Psoas muscle (tissue), 8 donors: ENCODE results near the gene PAPPA. TPM values are rescaled to one million over a fixed set of nuclear protein-coding genes. Genes with fewer than 3 reads are reported as not detected.

Experiments used
- ATAC-seq, 4 donors: fragments of 200-7000 bp; cut with Tn5 transposase; one replicate each; pipeline ENCODE4 v1.9.1; 2020; ENCODE audit warnings: moderate library complexity in 3 of 4, mild to moderate bottlenecking in 2 of 4
- DNase-seq, 2 donors: peaks; one replicate each; pipeline ENCODE4 v3.0.0-alpha.2; 2020
- H3K27ac ChIP-seq: fragments of 200-600 bp; one replicate; pipeline ENCODE4 v1.8.0; 2022
- H3K27me3 ChIP-seq, 3 donors: fragments of 200-600 bp in 1 of 3; one replicate each; pipeline versions ENCODE4 v1.6.1 to v1.8.0; 2013 to 2022; ENCODE audit warnings: low read length in 2 of 3, mild to moderate bottlenecking in 2 of 3, moderate library complexity in 1 of 3; ENCODE audit not compliant: insufficient read depth in 3 of 3
- H3K36me3 ChIP-seq, 2 donors: fragments of 200-600 bp in 1 of 2; one replicate each; pipeline versions ENCODE4 v1.6.1 to v1.8.0; 2013 to 2022; ENCODE audit warnings: low read depth in 1 of 2, mild to moderate bottlenecking in 1 of 2, moderate library complexity in 1 of 2; ENCODE audit not compliant: insufficient read depth in 1 of 2
- H3K4me1 ChIP-seq: fragments of 200-600 bp; one replicate; pipeline ENCODE4 v1.8.0; 2022
- H3K4me3 ChIP-seq: fragments of 200-600 bp; one replicate; pipeline ENCODE4 v1.8.0; 2022; ENCODE audit warnings: mild to moderate bottlenecking
- H3K9me3 ChIP-seq: fragments of 200-600 bp; one replicate; pipeline ENCODE4 v1.8.0; 2022
- CTCF ChIP-seq: fragments of 200-600 bp; IDR thresholded peaks from one replicate; pipeline ENCODE4 v1.8.0; 2022; ENCODE audit warnings: antibody characterized with exemption
- WGBS, 3 donors: extraction: QIAGEN DNeasy Blood & Tissue Kit; methylation state at CpG; one replicate each; pipeline versions ENCODE4 v1.1.6 to v1.1.7; 2013; 5-methylcytosine and 5-hydroxymethylcytosine counted together
- intact Hi-C, 2 donors: fragments of 100-400 bp; cut with DNase I; formaldehyde crosslinking; loops; one replicate each; pipeline versions ENCODE4 v1.11.0 to v1.14.2; 2022
- polyA plus RNA-seq, 3 donors: library from polyadenylated mRNA; stranded (reverse); fragments of 200-250 nt; gene quantifications; one replicate each; pipeline ENCODE4 v1.2.3, GENCODE V29; 2013
- total RNA-seq, 4 donors: library from RNA; stranded (reverse); fragmentation: NEBNext Ultra II Directional in 2 of 4; extraction: Animal tissue kit (Norgen Biotek cat#: 25700) in 2 of 4; gene quantifications; one replicate each; pipeline versions ENCODE4 v1.2.1 to v1.2.4, GENCODE V29; 2021 to 2023
- donor health status: healthy with polysubstance abuse.
- donor health status: DM: no; HTN: no; CAD: no; lungs with moderate emphysema.
- donor health status: Bipolar disorder and iron deficiency.
- donor health status: healthy.
- donor health status: DM: yes; HTN: yes; CAD: no.
- donor health status: DM: no; HTN: no; CAD: no.
- donor health status: DM: no; HTN: no; CAD: no.
- donor health status: DM: yes; HTN: yes; CAD: no.

Gene PAPPA
- total and polyA plus RNA-seq, 7 donors: 0.07 to 0.88 (median 0.61) TPM

- intact Hi-C loops: no loop called here
- H3K4me3 ChIP-seq: no peak overlapping the region
- 74 to 81% (median 75%) methylated on average over 5 of the region's 5 CpGs for WGBS, 3 donors
Observed at GRCh38 chr9:116142706-116143492, 10.7 kb upstream of the PAPPA start.

GRCh38 chr9:116144038-116144437 lies 9.6 kb upstream of the PAPPA start:
- H3K27me3 ChIP-seq: peaks cover 0 to 6% (median 0%) of the 10 kb centered on the region in 3 donors
- no peak for TF ChIP-seq CTCF
- intact Hi-C loops: no loop called here
- H3K27ac ChIP-seq: no peak overlapping the region
- no peak for ATAC-seq
- no peaks in the 10 kb centered on the region for H3K9me3 ChIP-seq
- H3K4me1 ChIP-seq: no peaks in the 10 kb centered on the region
- H3K4me3 ChIP-seq: no peak overlapping the region
- no peak for DNase-seq
- H3K36me3 ChIP-seq: no peaks in the 10 kb centered on the region
- 70 to 75% (median 71%) methylated on average over 5 of the region's 5 CpGs for WGBS, 3 donors

More at GRCh38 chr9:116142706-116143492, 10.7 kb upstream of the PAPPA start:
- H3K9me3 ChIP-seq: no peaks in the 10 kb centered on the region
- H3K27ac ChIP-seq: no peak overlapping the region
- TF ChIP-seq CTCF: no peak
- no peaks in the 10 kb centered on the region for H3K4me1 ChIP-seq
- H3K27me3 ChIP-seq: peaks cover 0 to 9% (median 0%) of the 10 kb centered on the region in 3 donors
- DNase-seq (no peak), ATAC-seq (no peak)
- no peaks in the 10 kb centered on the region for H3K36me3 ChIP-seq

GRCh38 chr9:116144555-116144954 lies 9.0 kb upstream of the PAPPA start:
- 73 to 85% (median 84%) methylated on average over 2 of the region's 2 CpGs for WGBS, 3 donors

GRCh38 chr9:116145036-116145435 lies 8.6 kb upstream of the PAPPA start:
- ATAC-seq: no peak
- Histone ChIP-seq H3K27ac (no peak overlapping the region), H3K4me3 (no peak overlapping the region), H3K27me3 (peaks cover 0 to 6% (median 0%) of the 10 kb centered on the region in 3 donors), H3K36me3 (no peaks in the 10 kb centered on the region), H3K9me3 (no peaks in the 10 kb centered on the region), H3K4me1 (no peaks in the 10 kb centered on the region)
- no peak for TF ChIP-seq CTCF
- no peak for DNase-seq
- intact Hi-C loops: loop anchor here in 1 of 2 donors (5.0 kb wide), 1 partner anchor 427 kb away; no protein-coding TSS in a partner anchor

More at GRCh38 chr9:116144555-116144954, 9.0 kb upstream of the PAPPA start:
- ATAC-seq: no peak
- H3K27me3 ChIP-seq: peaks cover 0 to 6% (median 0%) of the 10 kb centered on the region in 3 donors
- no peak overlapping the region for H3K27ac ChIP-seq
- intact Hi-C loops: no loop called here
- no peaks in the 10 kb centered on the region for H3K9me3 ChIP-seq
- TF ChIP-seq CTCF: no peak
- H3K4me3 ChIP-seq: no peak overlapping the region
- H3K4me1 ChIP-seq: no peaks in the 10 kb centered on the region
- no peaks in the 10 kb centered on the region for H3K36me3 ChIP-seq
- no peak for DNase-seq
